Endometrial microvascular endothelial cells (primary cell): ENCODE measurements around the gene FNBP1. TPM values are rescaled to one million over a fixed set of nuclear protein-coding genes. Genes with fewer than 3 reads are reported as not detected.

Experiments used
- in situ Hi-C: cut with HindIII; loops from 2 replicates; pipeline ENCODE4 v1.10.0; 2017; ENCODE audit warnings: low sequenced_read_pairs, low pct_unique_long_range_greater_than_20kb; ENCODE audit errors: inconsistent ontology term
- total RNA-seq: library from RNA; depleted of rRNA; stranded (reverse); fragments of >200 nt; gene quantifications from one replicate; pipeline ENCODE4 v1.2.3, GENCODE V29; 2015; ENCODE audit errors: inconsistent ontology term

The FNBP1 gene
- total RNA-seq, 1 donor from 2014 or later: 6.9 TPM

- in situ Hi-C loops: no loop called here
Measured at GRCh38 chr9:129887334-129888292, 155.4 kb downstream of the FNBP1 start.

- in situ Hi-C loops: no loop called here
Measured at GRCh38 chr9:129886226-129887174, 156.5 kb downstream of the FNBP1 start.

GRCh38 chr9:129885670-129886106, 157.3 kb downstream of the FNBP1 start:
- in situ Hi-C loops: no loop called here

- in situ Hi-C loops: no loop called here
Measured at GRCh38 chr9:129885018-129885669, 157.8 kb downstream of the FNBP1 start.

- in situ Hi-C loops: no loop called here
Measured at GRCh38 chr9:129884220-129885017, 158.6 kb downstream of the FNBP1 start.

DNA sequence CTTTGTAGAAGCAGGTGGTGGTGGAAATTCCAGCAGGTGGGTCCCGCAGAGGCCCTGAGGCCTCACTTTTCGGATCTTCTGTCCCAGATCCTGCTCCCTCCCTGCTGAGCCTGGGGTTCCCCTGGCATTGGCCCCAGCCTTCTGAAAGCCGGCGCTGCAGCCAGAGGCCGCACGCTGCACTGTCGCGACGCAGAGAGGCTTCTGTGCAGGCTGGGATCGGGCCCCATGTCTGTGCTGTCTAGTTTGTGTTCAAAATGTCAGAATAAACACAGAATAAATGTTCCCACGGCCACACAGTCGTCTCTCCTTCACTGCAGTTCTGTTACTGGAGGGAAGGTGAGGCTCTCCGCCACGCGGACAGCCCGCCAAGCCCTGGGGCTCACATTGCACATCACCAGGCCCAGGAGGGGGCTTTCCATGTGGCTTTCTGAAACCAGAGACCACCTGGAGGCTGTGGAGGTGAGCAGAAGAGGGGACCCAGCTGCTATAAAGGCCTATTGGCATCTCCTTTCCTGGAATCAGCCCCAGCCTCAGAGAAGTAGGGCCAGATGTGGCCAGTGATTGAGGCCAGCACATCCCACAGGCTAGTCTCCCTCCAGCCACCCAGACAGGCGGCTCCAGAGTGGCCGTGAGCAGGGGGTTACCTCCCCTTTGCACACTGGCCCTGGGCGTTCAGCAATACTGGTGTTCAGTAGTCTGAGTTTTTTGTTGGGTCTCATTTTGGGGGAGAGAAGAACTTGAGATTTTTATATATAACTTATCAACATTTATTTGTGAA, 161.3 kb downstream of the FNBP1 start:
- in situ Hi-C loops: no loop called here

DNA sequence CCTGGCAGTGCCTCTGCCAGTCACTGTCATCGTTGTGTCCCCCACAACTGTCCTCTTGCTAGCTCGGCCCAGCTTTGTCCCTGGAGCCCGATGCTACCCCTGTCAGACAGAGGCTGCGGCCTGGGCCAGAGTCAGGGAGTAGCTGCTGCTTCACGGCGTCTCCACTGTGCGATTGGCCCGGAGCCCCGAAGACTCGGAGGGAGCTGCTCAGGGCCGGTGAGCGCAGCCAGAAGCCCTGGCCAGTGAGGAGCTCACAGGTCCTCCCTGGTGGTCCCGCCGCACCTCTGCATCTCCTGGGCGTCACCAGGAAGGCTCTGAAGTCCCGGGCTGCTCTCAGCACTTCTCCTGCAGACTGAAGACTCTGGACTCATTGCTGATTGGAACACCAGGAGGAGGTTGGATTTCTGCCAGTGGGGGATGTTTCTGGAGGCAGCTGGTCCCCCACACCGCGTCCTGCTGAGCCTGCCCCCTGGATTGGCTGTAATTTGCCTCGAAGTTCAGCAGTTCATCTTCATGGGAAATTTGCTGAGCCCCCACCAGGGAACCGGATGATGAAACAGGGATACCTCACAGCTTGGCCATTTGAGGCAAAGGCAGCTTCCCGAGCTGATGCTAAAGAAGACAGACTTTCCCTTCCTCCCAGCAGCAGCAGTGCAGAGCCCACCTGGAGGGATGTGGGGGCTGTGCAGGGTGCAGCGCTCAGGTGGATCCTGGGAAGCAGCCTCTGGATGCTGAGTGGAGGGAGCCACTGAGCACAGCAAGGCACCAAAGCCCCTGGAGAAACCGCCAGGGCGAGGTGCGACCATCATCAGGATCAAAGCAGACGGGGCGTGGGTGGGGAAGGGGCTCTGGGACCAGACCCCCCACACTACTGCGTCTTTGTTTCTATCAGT, 162.1 kb downstream of the FNBP1 start:
- in situ Hi-C loops: no loop called here

- in situ Hi-C loops: no loop called here
Measured at GRCh38 chr9:129879991-129880653, 162.9 kb downstream of the FNBP1 start.

DNA sequence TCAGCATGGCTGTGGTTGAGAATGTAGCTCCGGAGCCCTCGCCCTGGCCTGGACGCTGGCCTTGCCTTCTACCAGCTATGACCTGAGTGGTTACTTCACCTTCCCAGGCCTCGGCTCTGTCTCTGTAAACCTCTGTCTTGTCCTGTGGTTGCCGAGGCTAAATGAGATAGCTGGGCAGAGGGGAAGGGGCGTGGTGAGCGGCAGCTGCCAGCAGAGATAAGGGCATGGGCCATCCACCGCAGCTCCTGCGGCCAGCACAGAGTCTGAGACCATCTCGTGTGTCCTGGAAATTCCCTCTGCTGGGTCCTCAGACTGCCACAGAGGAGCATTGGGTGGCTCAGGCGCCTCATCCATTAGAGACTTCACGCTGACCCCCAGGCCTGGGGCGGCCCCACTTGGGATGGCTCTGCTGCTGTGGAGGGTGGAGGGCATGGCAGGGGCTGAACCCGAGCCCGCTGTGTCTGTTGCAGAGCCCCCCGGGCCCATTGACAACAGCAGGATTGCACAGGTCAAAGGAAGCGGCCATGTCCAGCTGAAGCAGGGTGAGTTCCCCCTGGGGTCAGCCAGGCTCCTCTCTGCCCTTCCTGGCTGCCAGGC, 163.8 kb downstream of the FNBP1 start:
- in situ Hi-C loops: no loop called here

- in situ Hi-C loops: no loop called here
Measured at GRCh38 chr9:129878291-129878690, 164.7 kb downstream of the FNBP1 start.

DNA sequence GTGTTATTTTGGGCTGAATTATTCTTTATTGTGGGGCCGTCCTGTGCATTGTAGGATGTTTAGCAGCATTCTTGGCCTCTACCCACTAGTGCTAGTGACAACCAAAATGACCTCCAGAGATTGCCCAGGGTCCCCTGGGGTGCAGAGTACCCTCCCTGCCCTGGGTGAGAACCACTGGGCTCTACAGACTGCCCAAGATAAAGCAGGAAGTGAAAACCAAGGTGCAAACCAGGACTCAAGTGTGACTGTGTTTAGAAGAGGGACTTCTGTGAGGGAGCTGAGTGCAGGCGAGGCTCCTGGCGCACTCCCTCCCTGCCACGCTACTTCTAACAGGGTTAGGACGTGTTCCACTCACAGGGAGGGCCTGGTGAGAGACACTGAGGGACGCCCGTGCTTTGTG, 166.2 kb downstream of the FNBP1 start:
- in situ Hi-C loops: no loop called here

DNA sequence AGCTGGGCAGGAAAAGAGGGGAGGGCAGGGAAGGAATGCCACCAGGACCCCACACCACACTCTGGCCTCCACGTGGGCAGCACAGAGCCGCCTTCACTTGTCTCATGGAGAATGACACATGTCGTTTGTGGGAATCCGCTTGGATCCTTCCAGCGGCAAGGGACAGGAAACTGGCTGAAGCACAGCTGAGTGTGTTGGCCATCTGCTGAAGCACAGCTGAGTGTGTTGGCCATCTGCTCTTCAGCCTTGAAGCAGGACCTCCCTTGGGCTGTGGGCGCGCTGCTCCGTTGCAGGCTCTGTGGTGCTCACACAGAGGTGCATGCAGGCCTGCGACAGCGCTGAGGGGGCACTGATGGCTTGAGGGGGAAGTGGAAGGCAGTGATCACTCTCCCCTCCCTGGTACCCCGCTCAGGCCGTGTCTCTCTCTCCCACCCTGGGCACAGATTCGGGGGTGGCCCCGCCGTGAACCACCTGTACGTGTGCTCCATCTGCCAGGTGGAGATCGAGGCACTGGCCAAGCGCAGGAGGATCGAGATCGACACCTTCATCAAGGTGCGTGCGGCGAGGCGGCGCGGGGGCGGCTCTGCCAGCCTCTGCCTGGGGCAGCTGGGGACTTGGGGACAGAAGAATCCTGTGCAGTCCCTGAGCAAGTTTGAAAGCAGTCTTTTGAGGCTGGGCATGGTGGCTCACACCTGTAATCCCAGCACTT, 167.1 kb downstream of the FNBP1 start:
- in situ Hi-C loops: no loop called here

DNA sequence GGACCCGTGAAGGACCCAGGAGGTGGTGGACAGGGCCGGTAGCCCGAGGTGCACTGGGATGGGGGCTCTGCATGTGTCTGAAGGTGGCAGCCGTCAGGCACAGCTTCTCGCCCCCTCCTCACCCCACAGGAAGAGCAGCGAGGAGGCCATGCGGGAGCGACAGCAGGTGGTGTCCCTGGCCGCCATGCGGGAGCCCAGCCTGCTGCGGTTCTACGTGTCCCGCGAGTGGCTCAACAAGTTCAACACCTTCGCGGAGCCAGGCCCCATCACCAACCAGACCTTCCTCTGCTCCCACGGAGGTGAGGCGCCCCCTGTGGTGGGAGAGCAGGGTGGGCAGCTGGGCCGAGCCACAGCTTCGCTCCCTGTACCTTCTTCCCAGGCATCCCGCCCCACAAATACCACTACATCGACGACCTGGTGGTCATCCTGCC, 167.8 kb downstream of the FNBP1 start:
- in situ Hi-C loops: no loop called here

DNA sequence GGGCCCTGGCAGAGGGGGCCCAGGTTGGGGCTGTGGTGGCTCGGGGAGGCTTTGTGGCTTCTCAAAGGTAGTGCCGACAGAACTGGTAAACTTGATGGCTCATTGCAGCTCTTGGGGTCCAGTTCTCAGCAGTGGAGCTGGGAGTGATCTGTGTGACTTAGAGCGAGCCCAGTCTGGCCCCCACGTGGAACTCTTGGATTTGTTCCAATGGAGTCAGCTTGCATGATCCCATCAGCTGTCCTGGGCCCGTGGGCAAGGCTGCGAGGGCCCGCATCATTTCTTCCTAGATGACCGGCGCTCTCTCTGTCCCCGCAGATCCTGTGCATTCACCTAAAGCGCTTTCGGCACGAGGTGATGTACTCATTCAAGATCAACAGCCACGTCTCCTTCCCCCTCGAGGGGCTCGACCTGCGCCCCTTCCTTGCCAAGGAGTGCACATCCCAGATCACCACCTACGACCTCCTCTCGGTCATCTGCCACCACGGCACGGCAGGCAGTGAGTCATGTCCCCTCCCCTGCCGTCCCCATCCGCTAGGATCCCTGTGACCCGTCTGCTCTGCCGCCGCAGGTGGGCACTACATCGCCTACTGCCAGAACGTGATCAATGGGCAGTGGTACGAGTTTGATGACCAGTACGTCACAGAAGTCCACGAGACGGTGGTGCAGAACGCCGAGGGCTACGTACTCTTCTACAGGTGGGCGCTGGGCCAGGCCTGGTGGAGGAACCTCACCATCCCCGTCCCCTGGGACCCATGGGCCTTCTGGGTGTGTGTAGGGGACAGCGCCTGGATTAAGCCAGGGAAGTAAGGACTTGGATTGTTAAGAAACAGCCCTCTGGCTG, 168.5 kb downstream of the FNBP1 start:
- in situ Hi-C loops: no loop called here
